ENCODE results near the gene OR1M1. TPM values are rescaled to one million over a fixed set of nuclear protein-coding genes. Genes with fewer than 3 reads are reported as not detected.
"Not testable (repeated sequence)": the region's sequence is repeated elsewhere in the genome, so short reads cannot be mapped to it uniquely, and the experiment has no call there.

Gene OR1M1
- polyA plus RNA-seq, 1 experiment, result not detected

DNA sequence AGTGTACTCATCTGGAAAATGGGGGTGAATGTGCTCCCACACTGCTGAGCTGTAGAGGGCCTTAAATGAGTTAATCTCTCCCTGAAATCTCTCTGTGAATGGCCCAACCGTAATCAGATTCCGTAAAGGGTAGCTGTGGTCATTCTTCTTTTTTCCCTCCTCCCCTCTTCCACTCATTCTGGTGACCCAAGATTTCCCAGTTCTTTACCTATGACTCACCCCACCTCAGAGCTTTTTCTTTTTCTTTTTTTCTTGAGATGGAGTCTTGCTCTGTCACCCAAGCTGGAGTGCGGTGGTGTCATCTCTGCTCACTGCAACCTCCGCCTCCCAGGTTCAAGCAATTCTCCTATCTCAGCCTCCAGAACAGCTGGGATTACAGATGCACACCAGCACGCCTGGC, 43.3 kb upstream of the OR1M1 start:
- no peak overlapping the region for H3K27ac ChIP-seq (ENCODE audit: low read depth, low read length)

DNA sequence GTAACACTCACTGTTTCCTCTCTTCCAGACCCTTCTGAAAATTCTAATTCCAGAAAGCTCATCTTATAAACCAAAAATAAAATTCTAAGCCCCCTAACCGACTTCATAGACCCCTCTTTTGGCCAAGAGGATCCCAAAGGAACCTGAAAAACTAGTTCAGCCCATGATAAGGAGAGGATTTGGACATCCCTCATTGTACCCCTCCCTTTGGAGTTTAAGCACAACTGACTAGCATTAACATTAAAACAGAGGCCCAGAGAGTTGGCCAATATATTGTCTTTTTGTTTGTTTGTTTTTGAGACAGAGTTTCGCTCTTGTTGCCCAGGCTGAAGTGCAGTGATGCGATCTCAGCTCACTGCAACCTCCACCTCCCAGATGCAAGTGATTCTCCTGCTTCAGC, 42.4 kb upstream of the OR1M1 start:
- no peak overlapping the region for H3K4me3 ChIP-seq (ENCODE audit: low read depth, low read length)
- H3K27me3 ChIP-seq (ENCODE audit: control insufficient read depth, insufficient read depth, low read length), result no peaks in the 10 kb centered on the region
- TF ChIP-seq, protein P1, sequence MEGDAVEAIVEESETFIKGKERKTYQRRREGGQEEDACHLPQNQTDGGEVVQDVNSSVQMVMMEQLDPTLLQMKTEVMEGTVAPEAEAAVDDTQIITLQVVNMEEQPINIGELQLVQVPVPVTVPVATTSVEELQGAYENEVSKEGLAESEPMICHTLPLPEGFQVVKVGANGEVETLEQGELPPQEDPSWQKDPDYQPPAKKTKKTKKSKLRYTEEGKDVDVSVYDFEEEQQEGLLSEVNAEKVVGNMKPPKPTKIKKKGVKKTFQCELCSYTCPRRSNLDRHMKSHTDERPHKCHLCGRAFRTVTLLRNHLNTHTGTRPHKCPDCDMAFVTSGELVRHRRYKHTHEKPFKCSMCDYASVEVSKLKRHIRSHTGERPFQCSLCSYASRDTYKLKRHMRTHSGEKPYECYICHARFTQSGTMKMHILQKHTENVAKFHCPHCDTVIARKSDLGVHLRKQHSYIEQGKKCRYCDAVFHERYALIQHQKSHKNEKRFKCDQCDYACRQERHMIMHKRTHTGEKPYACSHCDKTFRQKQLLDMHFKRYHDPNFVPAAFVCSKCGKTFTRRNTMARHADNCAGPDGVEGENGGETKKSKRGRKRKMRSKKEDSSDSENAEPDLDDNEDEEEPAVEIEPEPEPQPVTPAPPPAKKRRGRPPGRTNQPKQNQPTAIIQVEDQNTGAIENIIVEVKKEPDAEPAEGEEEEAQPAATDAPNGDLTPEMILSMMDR (IDR thresholded peaks at IDR 0.05; ENCODE audit: low read depth, low read length), result no peak
- no peak overlapping the region for H3K27ac ChIP-seq (ENCODE audit: low read depth, low read length)
- no peak for DNase-seq (ENCODE audit: low read depth, low spot score)
- peaks cover 56% of the 10 kb centered on the region for H3K9me3 ChIP-seq (ENCODE audit: control insufficient read depth, insufficient read depth, low read length)
- CTCF ChIA-PET, result no interaction called here
- POLR2A ChIA-PET, result no interaction called here

More for the DNA sequence above, 43.3 kb upstream of the OR1M1 start:
- Histone ChIP-seq H3K9me3 (ENCODE audit: control insufficient read depth, insufficient read depth, low read length) (peaks cover 58% of the 10 kb centered on the region), H3K27me3 (ENCODE audit: control insufficient read depth, insufficient read depth, low read length) (no peaks in the 10 kb centered on the region), H3K4me3 (ENCODE audit: low read depth, low read length) (no peak overlapping the region)
- ChIA-PET CTCF (no interaction called here), POLR2A (no interaction called here)
- TF ChIP-seq, protein P1 (IDR thresholded peaks at IDR 0.05; ENCODE audit: low read depth, low read length), result no peak
- DNase-seq (ENCODE audit: low read depth, low spot score), result no peak

DNA sequence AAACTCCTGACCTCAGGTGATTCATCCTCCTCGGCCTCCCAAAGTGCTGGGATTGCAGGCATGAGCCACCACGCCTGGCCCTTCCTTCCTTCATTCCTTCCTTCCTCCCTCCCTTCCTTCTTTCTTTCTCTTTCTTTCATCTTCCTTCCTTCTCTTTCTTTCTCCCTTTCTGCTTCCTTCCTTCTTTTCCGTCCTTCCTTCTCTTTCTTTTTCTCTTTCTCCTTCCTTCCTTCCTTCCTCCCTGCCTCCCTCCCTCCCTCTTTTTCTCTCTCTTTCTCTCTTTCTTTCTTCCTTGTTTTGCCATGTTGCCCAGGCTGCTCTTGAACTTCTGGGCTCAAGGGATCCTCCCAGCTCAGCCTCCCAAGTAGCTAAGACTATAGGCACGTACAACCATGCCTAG, 40.2 kb upstream of the OR1M1 start:
- POLR2A ChIA-PET, result no interaction called here
- DNase-seq (ENCODE audit: low read depth, low spot score), result no peak
- TF ChIP-seq, protein P1 (IDR thresholded peaks at IDR 0.05; ENCODE audit: low read depth, low read length), result no peak
- CTCF ChIA-PET, result no interaction called here
- Histone ChIP-seq H3K9me3 (ENCODE audit: control insufficient read depth, insufficient read depth, low read length) (peaks cover 55% of the 10 kb centered on the region), H3K4me3 (ENCODE audit: low read depth, low read length) (no peak overlapping the region), H3K27me3 (ENCODE audit: control insufficient read depth, insufficient read depth, low read length) (no peaks in the 10 kb centered on the region), H3K27ac (ENCODE audit: low read depth, low read length) (no peak overlapping the region)

DNA sequence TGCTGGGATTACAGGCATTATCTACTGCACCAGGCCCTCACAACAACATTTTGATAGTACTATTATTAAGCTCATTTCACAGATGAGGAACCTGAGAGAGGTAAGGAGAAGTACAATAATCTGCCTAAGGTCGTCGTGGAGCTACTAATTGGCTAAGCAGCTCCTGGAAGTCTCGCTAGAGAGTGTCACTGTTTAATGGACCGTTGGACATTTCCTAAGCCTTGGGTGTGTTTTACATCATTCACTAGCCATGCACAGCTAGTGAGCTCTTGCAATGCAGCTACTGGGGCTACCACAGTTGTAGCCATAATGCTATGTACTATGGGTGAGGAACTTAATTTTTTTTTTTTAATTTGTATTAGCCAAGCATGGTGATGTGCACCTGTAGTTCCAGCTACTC, 34.0 kb upstream of the OR1M1 start:
- CTCF ChIA-PET, result no interaction called here
- no peak for DNase-seq (ENCODE audit: low read depth, low spot score)
- Histone ChIP-seq H3K4me3 (ENCODE audit: low read depth, low read length) (no peak overlapping the region), H3K9me3 (ENCODE audit: control insufficient read depth, insufficient read depth, low read length) (peaks cover 62% of the 10 kb centered on the region), H3K27me3 (ENCODE audit: control insufficient read depth, insufficient read depth, low read length) (no peaks in the 10 kb centered on the region), H3K27ac (ENCODE audit: low read depth, low read length) (no peak overlapping the region)
- TF ChIP-seq, protein P1 (IDR thresholded peaks at IDR 0.05; ENCODE audit: low read depth, low read length), result no peak
- POLR2A ChIA-PET, result no interaction called here

- H3K4me3 ChIP-seq (ENCODE audit: low read depth, low read length); H3K27ac ChIP-seq (ENCODE audit: low read depth, low read length); H3K27me3 ChIP-seq (ENCODE audit: control insufficient read depth, insufficient read depth, low read length); POLR2A ChIA-PET; DNase-seq (ENCODE audit: low read depth, low spot score): not testable (repeated sequence)
- CTCF ChIA-PET, result interaction anchor here (0.6 kb wide), 1 partner anchor 472 kb away, joined by 7 read pairs; no protein-coding TSS in a partner anchor
- peaks cover 66% of the 10 kb centered on the region for H3K9me3 ChIP-seq (ENCODE audit: control insufficient read depth, insufficient read depth, low read length)
Observed at GRCh38 chr19:9053674-9054073, 33.2 kb upstream of the OR1M1 start.

- CTCF ChIA-PET, result interaction anchor here (0.6 kb wide), 1 partner anchor 473 kb away, joined by 7 read pairs; no protein-coding TSS in a partner anchor
- Histone ChIP-seq H3K27me3 (ENCODE audit: control insufficient read depth, insufficient read depth, low read length) (no peaks in the 10 kb centered on the region), H3K9me3 (ENCODE audit: control insufficient read depth, insufficient read depth, low read length) (peaks cover 68% of the 10 kb centered on the region), H3K27ac (ENCODE audit: low read depth, low read length) (no peak overlapping the region), H3K4me3 (ENCODE audit: low read depth, low read length) (no peak overlapping the region)
- TF ChIP-seq, protein P1 (IDR thresholded peaks at IDR 0.05; ENCODE audit: low read depth, low read length), result no peak
- DNase-seq (ENCODE audit: low read depth, low spot score), result no peak
- POLR2A ChIA-PET, result no interaction called here
Observed at GRCh38 chr19:9054207-9054606, 32.7 kb upstream of the OR1M1 start.

Data from AG04450 (cell line).